OCI-LY7 (cell line): Measurements from ENCODE around the gene UHRF1.

Experiments
- CTCF ChIP-seq: fragments of 200-600 bp; sonication (generic); conservative IDR thresholded peaks from 2 replicates; pipeline ENCODE4 v1.5.1; 2014; ENCODE audit warnings: mild to moderate bottlenecking, antibody characterized with exemption, low read length, moderate library complexity, mixed read lengths
- EZH2phosphoT487 ChIP-seq: fragments of 200-600 bp; sonication (generic); IDR thresholded peaks from 2 replicates; pipeline ENCODE4 v1.6.1; 2018; ENCODE audit warnings: low read depth, borderline replicate concordance, mild to moderate bottlenecking, mixed run types, antibody characterized with exemption, low read length, moderate library complexity, mixed read lengths

- TF ChIP-seq CTCF (no peak), EZH2phosphoT487 (no peak)
Measured at GRCh38 chr19:4952945-4953344, 43.6 kb downstream of the UHRF1 start.
